Liver (tissue), 3 donors: ENCODE measurements around the gene PCSK4.

Source experiments
- ATF3 ChIP-seq: IDR thresholded peaks from 2 replicates; pipeline ENCODE4 v1.6.1; 2016; ENCODE audit warnings: antibody characterized with exemption
- CTCF ChIP-seq: fragments of 150-350 bp; IDR thresholded peaks from 2 replicates; pipeline ENCODE4 v1.5.1; 2017; ENCODE audit warnings: improper control_type of control experiment, low read depth, low read length; ENCODE audit not compliant: missing input control
- FOXA1 ChIP-seq: IDR thresholded peaks from 2 replicates; pipeline ENCODE4 v1.6.1; 2016; ENCODE audit warnings: antibody characterized with exemption
- FOXA2 ChIP-seq: IDR thresholded peaks from 2 replicates; pipeline ENCODE4 v1.6.1; 2016; ENCODE audit warnings: antibody characterized with exemption
- GABPA ChIP-seq, 2 donors: IDR thresholded peaks in 1 of 2; conservative IDR thresholded peaks in 1 of 2; 2 replicates each; pipeline ENCODE4 v1.6.1; 2016; ENCODE audit warnings: antibody characterized with exemption in 2 of 2, mild to moderate bottlenecking in 1 of 2, moderate library complexity in 1 of 2
- HNF4A ChIP-seq, 2 donors: conservative IDR thresholded peaks; 2 replicates each; pipeline ENCODE4 v1.6.1; 2016; ENCODE audit warnings: antibody characterized with exemption in 2 of 2, mild to moderate bottlenecking in 2 of 2
- HNF4G ChIP-seq: IDR thresholded peaks from 2 replicates; pipeline ENCODE4 v1.6.1; 2016; ENCODE audit warnings: antibody characterized with exemption
- JUND ChIP-seq, 2 donors: IDR thresholded peaks; 2 replicates each; pipeline ENCODE4 v1.6.1; 2016; ENCODE audit warnings: antibody characterized with exemption in 2 of 2
- MAX ChIP-seq: IDR thresholded peaks from 2 replicates; pipeline ENCODE4 v1.6.1; 2016; ENCODE audit warnings: antibody characterized with exemption
- RAD21 ChIP-seq, 2 donors: IDR thresholded peaks; 2 replicates each; pipeline ENCODE4 v1.6.1; 2016; ENCODE audit warnings: antibody characterized with exemption in 2 of 2, mild to moderate bottlenecking in 2 of 2
- SP1 ChIP-seq: IDR thresholded peaks from 2 replicates; pipeline ENCODE4 v1.6.1; 2018; ENCODE audit warnings: antibody characterized with exemption, mild to moderate bottlenecking
- TAF1 ChIP-seq: conservative IDR thresholded peaks from 2 replicates; pipeline ENCODE4 v1.6.1; 2016; ENCODE audit warnings: antibody characterized with exemption, mild to moderate bottlenecking
- YY1 ChIP-seq: IDR thresholded peaks from 2 replicates; pipeline ENCODE4 v1.6.1; 2016; ENCODE audit warnings: antibody characterized with exemption, mild to moderate bottlenecking
- TF ChIP-seq, protein P1 (sequence below): IDR thresholded peaks from 2 replicates; pipeline ENCODE4 v1.6.1; 2016; ENCODE audit warnings: antibody characterized with exemption, mild to moderate bottlenecking
- donor health status: healthy.
- donor health status: healthy.

DNA sequence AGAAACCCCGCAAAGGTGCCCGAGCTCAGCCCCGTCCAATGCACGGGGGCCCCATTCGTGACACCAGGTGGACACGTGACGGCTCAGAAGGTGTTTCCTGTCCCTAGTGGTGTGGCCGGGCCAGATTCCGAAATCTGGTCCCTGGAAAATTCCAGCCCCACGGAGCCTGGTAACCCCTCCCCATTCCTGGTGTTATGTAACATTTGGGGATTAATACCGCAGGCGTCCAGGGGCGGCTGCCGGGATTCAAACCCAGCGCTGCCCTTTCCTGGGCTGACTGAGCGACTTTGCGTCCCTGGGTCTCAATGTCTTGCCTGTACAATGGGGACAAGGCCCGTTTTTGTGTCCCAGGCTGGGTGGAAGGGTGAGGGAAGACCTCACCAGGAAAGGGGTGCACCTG lies 32.7 kb upstream of the PCSK4 start:
- TF ChIP-seq CTCF: no peak
- no peak for TF ChIP-seq TAF1
- TF ChIP-seq SP1: no peak
- TF ChIP-seq ATF3: no peak
- TF ChIP-seq JUND (IDR thresholded peaks at IDR 0.05): no peak
- no peak for TF ChIP-seq FOXA1
- no peak for TF ChIP-seq RAD21 (IDR thresholded peaks at IDR 0.05)
- TF ChIP-seq, protein P1, sequence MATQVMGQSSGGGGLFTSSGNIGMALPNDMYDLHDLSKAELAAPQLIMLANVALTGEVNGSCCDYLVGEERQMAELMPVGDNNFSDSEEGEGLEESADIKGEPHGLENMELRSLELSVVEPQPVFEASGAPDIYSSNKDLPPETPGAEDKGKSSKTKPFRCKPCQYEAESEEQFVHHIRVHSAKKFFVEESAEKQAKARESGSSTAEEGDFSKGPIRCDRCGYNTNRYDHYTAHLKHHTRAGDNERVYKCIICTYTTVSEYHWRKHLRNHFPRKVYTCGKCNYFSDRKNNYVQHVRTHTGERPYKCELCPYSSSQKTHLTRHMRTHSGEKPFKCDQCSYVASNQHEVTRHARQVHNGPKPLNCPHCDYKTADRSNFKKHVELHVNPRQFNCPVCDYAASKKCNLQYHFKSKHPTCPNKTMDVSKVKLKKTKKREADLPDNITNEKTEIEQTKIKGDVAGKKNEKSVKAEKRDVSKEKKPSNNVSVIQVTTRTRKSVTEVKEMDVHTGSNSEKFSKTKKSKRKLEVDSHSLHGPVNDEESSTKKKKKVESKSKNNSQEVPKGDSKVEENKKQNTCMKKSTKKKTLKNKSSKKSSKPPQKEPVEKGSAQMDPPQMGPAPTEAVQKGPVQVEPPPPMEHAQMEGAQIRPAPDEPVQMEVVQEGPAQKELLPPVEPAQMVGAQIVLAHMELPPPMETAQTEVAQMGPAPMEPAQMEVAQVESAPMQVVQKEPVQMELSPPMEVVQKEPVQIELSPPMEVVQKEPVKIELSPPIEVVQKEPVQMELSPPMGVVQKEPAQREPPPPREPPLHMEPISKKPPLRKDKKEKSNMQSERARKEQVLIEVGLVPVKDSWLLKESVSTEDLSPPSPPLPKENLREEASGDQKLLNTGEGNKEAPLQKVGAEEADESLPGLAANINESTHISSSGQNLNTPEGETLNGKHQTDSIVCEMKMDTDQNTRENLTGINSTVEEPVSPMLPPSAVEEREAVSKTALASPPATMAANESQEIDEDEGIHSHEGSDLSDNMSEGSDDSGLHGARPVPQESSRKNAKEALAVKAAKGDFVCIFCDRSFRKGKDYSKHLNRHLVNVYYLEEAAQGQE: no peak
- TF ChIP-seq FOXA2: no peak
- TF ChIP-seq MAX: no peak
- TF ChIP-seq GABPA (IDR thresholded peaks at IDR 0.05 in 1 of 2, conservative IDR thresholded peaks at IDR 0.05 in 1 of 2): no peak
- no peak for TF ChIP-seq HNF4A (conservative IDR thresholded peaks at IDR 0.05)
- TF ChIP-seq HNF4G: no peak
- no peak for TF ChIP-seq YY1
